Mesendoderm (in vitro differentiated cells): ENCODE results near the gene IL27RA.
A peak's percentile ranks its signal among the peaks of the same experiment; 100 is the strongest.

ENCODE experiments used
- DNase-seq: peaks from one replicate; pipeline ENCODE4 v3.0.0; 2013
- H2AK5ac ChIP-seq: 2 replicates; pipeline ENCODE4 v1.6.1; 2013; ENCODE audit warnings: low read length, inconsistent platforms
- H2BK120ac ChIP-seq: 2 replicates; pipeline ENCODE4 v1.6.1; 2013; ENCODE audit warnings: low read depth, mild to moderate bottlenecking, low read length, moderate library complexity, mixed read lengths
- H2BK15ac ChIP-seq: replicated peaks from 2 replicates; pipeline ENCODE4 v1.6.1; 2013; ENCODE audit warnings: low read depth, mild to moderate bottlenecking, moderate library complexity
- H2BK5ac ChIP-seq: 2 replicates; pipeline ENCODE4 v1.6.1; 2013; ENCODE audit warnings: low read length, inconsistent platforms
- H3K18ac ChIP-seq: 2 replicates; pipeline ENCODE4 v1.6.1; 2013; ENCODE audit warnings: mild to moderate bottlenecking, low read length, mixed read lengths
- H3K23ac ChIP-seq: one replicate; pipeline ENCODE4 v1.6.1; 2013; ENCODE audit warnings: low read length
- H3K27ac ChIP-seq: 2 replicates; pipeline ENCODE4 v1.5.1; 2013; ENCODE audit warnings: low read depth, mild to moderate bottlenecking, inconsistent platforms, low read length, moderate library complexity
- H3K27me3 ChIP-seq: 2 replicates; pipeline ENCODE4 v1.6.1; 2013; ENCODE audit warnings: low read length, control low read depth, mild to moderate bottlenecking, inconsistent platforms; ENCODE audit not compliant: insufficient read depth, poor library complexity
- H3K36me3 ChIP-seq: 2 replicates; pipeline ENCODE4 v1.6.1; 2013; ENCODE audit warnings: low read length, inconsistent platforms; ENCODE audit not compliant: control insufficient read depth, insufficient read depth
- H3K4ac ChIP-seq: one replicate; pipeline ENCODE4 v1.6.1; 2013; ENCODE audit warnings: low read depth, mild to moderate bottlenecking, low read length, moderate library complexity
- H3K4me1 ChIP-seq: 2 replicates; pipeline ENCODE4 v1.6.1; 2013; ENCODE audit warnings: low read depth, low read length, inconsistent platforms; ENCODE audit not compliant: control insufficient read depth
- H3K4me2 ChIP-seq: 2 replicates; pipeline ENCODE4 v1.6.1; 2013; ENCODE audit warnings: low read length
- H3K4me3 ChIP-seq: 2 replicates; pipeline ENCODE4 v1.5.1; 2013; ENCODE audit warnings: mild to moderate bottlenecking, low read length
- H3K56ac ChIP-seq: one replicate; pipeline ENCODE4 v1.6.1; 2013; ENCODE audit warnings: low read length
- H3K79me1 ChIP-seq: 2 replicates; pipeline ENCODE4 v1.6.1; 2013; ENCODE audit warnings: low read length, inconsistent platforms
- H3K79me2 ChIP-seq: 2 replicates; pipeline ENCODE4 v1.6.1; 2013; ENCODE audit warnings: mild to moderate bottlenecking, low read length; ENCODE audit not compliant: control insufficient read depth, insufficient read depth
- H3K9ac ChIP-seq: 2 replicates; pipeline ENCODE4 v1.6.1; 2013; ENCODE audit warnings: low read length, inconsistent platforms
- H4K5ac ChIP-seq: one replicate; pipeline ENCODE4 v1.6.1; 2013; ENCODE audit warnings: low read length
- H4K8ac ChIP-seq: one replicate; pipeline ENCODE4 v1.6.1; 2013; ENCODE audit warnings: low read depth, mild to moderate bottlenecking, control low read depth, low read length, moderate library complexity
- WGBS: extraction: QIAGEN DNeasy Blood & Tissue Kit; methylation state at CpG from one replicate; pipeline ENCODE4 v1.1.7; 2013; ENCODE audit warnings: low lambda C conversion rate, missing lambda C conversion rate; ENCODE audit not compliant: insufficient coverage; ENCODE audit errors: extremely low coverage; 5-methylcytosine and 5-hydroxymethylcytosine counted together

Gene IL27RA

DNA sequence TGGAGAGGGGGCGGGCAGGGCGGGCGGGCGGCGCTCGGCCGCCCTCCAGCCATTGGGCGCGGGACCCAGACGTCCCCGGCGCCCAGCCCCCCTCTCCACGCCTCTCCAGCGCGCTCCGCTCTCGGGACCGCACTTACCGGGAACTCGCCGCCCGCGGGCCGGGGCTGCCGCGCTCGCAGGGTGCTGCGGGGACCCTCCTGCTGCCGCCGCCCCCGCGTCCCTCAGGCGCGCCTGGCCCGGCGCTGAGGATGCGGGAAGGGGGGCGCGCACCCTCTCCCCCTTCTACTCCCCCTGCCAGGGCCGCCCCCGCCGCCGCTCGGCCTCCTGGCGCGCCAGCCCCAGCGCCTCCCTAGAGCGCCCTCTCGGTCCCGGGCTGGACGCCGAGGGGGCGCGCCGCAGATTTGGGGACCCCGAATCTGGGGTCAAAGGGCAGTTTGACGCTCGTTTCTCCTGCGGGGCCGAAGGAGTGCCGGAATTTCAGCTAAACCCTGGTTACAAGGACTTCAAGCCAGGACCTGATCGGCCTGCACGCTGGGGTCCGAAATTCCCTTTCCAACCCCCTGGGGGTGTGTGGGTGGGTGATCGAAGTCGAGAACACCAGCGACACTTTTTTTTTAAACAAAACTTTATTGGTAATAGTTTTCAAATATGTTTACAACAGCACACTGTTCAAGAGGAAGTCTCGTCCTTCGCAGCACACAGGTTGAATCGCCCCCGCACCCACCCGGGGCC is 59.7 kb downstream of the IL27RA start:
- DNase-seq: peak; percentile 78
- no peaks in the 10 kb centered on the region for H3K27me3 ChIP-seq

GRCh38 chr19:14091813-14092462 is 60.4 kb downstream of the IL27RA start:
- no CpG with 5 or more reads among the region's 15 CpGs for WGBS
- no peak for DNase-seq
- H3K36me3 ChIP-seq: peaks cover 5% of the 10 kb centered on the region
- H3K4me2 ChIP-seq: peak overlapping the region; percentile 99
- peak overlapping the region; percentile 87 for H4K8ac ChIP-seq
- no peak overlapping the region for H3K4ac ChIP-seq
- H3K27me3 ChIP-seq: no peaks in the 10 kb centered on the region
- H2BK120ac ChIP-seq: no peak overlapping the region
- peaks cover 6% of the 10 kb centered on the region for H3K79me2 ChIP-seq
- peak overlapping the region; percentile 88 for H3K9ac ChIP-seq
- H3K4me3 ChIP-seq: no peak overlapping the region
- H3K56ac ChIP-seq: peak overlapping the region; percentile 90
- no peak overlapping the region for H2BK5ac ChIP-seq
- peak overlapping the region; percentile 93 for H3K18ac ChIP-seq
- no peak overlapping the region for H3K23ac ChIP-seq
- H3K79me1 ChIP-seq: peaks cover 8% of the 10 kb centered on the region
- no peak overlapping the region for H4K5ac ChIP-seq
- peaks cover 2% of the 10 kb centered on the region for H3K4me1 ChIP-seq
- H2BK15ac ChIP-seq: no peak overlapping the region
- H3K27ac ChIP-seq: no peak overlapping the region
- no peak overlapping the region for H2AK5ac ChIP-seq

More for the DNA sequence above, 59.7 kb downstream of the IL27RA start:
- Histone ChIP-seq H3K4me2 (peak overlapping the region; percentile 99), H3K36me3 (peaks cover 5% of the 10 kb centered on the region), H3K9ac (peak overlapping the region; percentile 88), H2AK5ac (no peak overlapping the region), H2BK5ac (no peak overlapping the region), H2BK15ac (no peak overlapping the region), H3K18ac (peak overlapping the region; percentile 93), H4K5ac (no peak overlapping the region), H2BK120ac (peak overlapping the region; percentile 65), H3K4me3 (peak overlapping the region; percentile 72), H3K56ac (peak overlapping the region; percentile 90), H3K27ac (peak overlapping the region; percentile 86), H3K4ac (peak overlapping the region; percentile 72), H4K8ac (peak overlapping the region; percentile 87), H3K23ac (no peak overlapping the region), H3K4me1 (peaks cover 2% of the 10 kb centered on the region), H3K79me2 (peaks cover 6% of the 10 kb centered on the region), H3K79me1 (peaks cover 8% of the 10 kb centered on the region)
- WGBS: no CpG with 5 or more reads among the region's 72 CpGs

- DNase-seq: no peak
- WGBS: no CpG with 5 or more reads among the region's 9 CpGs
Measured at GRCh38 chr19:14093117-14093823, 61.7 kb downstream of the IL27RA start.

GRCh38 chr19:14094854-14095253 is 63.3 kb downstream of the IL27RA start:
- no peak for DNase-seq
- Histone ChIP-seq H3K18ac (no peak overlapping the region), H3K79me2 (no peaks in the 10 kb centered on the region), H3K36me3 (no peaks in the 10 kb centered on the region), H4K5ac (no peak overlapping the region), H4K8ac (no peak overlapping the region), H3K4me1 (peaks cover 2% of the 10 kb centered on the region), H2BK5ac (no peak overlapping the region), H3K4me2 (no peak overlapping the region), H3K79me1 (no peaks in the 10 kb centered on the region), H3K56ac (no peak overlapping the region), H2BK120ac (no peak overlapping the region), H2AK5ac (no peak overlapping the region), H3K27ac (no peak overlapping the region), H3K9ac (no peak overlapping the region), H3K4me3 (no peak overlapping the region), H2BK15ac (no peak overlapping the region), H3K27me3 (no peaks in the 10 kb centered on the region), H3K23ac (no peak overlapping the region), H3K4ac (no peak overlapping the region)
- WGBS: no CpG with 5 or more reads among the region's 7 CpGs

More at GRCh38 chr19:14093117-14093823, 61.7 kb downstream of the IL27RA start:
- Histone ChIP-seq H3K4me2 (no peak overlapping the region), H3K27ac (no peak overlapping the region), H3K36me3 (peaks cover 4% of the 10 kb centered on the region), H3K79me1 (peaks cover 8% of the 10 kb centered on the region), H3K4ac (no peak overlapping the region), H3K79me2 (peaks cover 6% of the 10 kb centered on the region), H2BK15ac (no peak overlapping the region), H2BK5ac (no peak overlapping the region), H2AK5ac (no peak overlapping the region), H4K8ac (no peak overlapping the region), H3K56ac (no peak overlapping the region), H3K9ac (no peak overlapping the region), H3K27me3 (no peaks in the 10 kb centered on the region), H2BK120ac (no peak overlapping the region), H3K18ac (no peak overlapping the region), H3K4me3 (no peak overlapping the region), H3K23ac (no peak overlapping the region), H4K5ac (no peak overlapping the region), H3K4me1 (peaks cover 2% of the 10 kb centered on the region)

- no peaks in the 10 kb centered on the region for H3K36me3 ChIP-seq
- no peaks in the 10 kb centered on the region for H3K79me2 ChIP-seq
- DNase-seq: peak; percentile 37
- H4K8ac ChIP-seq: no peak overlapping the region
- H3K79me1 ChIP-seq: no peaks in the 10 kb centered on the region
- H3K27ac ChIP-seq: no peak overlapping the region
- no peak overlapping the region for H3K4me3 ChIP-seq
- no peak overlapping the region for H2BK120ac ChIP-seq
- no peak overlapping the region for H3K18ac ChIP-seq
- H3K4me2 ChIP-seq: no peak overlapping the region
- H3K9ac ChIP-seq: no peak overlapping the region
- H2BK5ac ChIP-seq: no peak overlapping the region
- H3K27me3 ChIP-seq: no peaks in the 10 kb centered on the region
- no peak overlapping the region for H3K56ac ChIP-seq
- H3K4me1 ChIP-seq: peaks cover 2% of the 10 kb centered on the region
- H3K23ac ChIP-seq: no peak overlapping the region
- H3K4ac ChIP-seq: no peak overlapping the region
- H2BK15ac ChIP-seq: no peak overlapping the region
- WGBS: no CpG with 5 or more reads among the region's 11 CpGs
- no peak overlapping the region for H4K5ac ChIP-seq
- no peak overlapping the region for H2AK5ac ChIP-seq
Measured at GRCh38 chr19:14096272-14096992, 64.9 kb downstream of the IL27RA start.
